Hematopoietic multipotent progenitor cell treated with erythropoietin and hydrocortisone succinate and interleukin-3 and kit ligand, for 15 days (in vitro differentiated cells): ENCODE measurements around the gene RGSL1.

Experiments used
- DNase-seq: peaks from one replicate; pipeline ENCODE4 v3.0.0-alpha.2; 2015; ENCODE audit warnings: low spot score

Gene RGSL1

DNA sequence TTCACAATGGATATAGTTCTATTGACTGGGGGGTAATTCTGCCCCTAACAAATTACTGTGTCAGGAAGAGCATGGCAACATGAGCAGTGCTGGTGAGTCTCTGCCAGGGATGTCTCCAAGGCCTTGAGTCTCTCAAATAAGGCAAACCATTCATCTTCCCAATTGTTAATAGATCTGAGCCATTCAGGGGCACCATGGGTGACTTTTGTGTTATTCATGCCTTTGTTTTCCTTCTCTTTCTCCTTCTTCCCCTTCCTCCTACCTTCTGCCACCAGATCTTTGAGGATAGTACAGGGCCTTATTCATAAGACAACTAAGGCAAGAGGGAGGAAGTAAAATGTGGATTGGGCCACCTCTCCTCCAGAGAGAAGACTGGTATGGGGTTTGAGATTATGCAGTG lies at the start of gene RGSL1:
TSS of gene RGSL1 (plus strand) at position 60 of the 400 bp plus-strand sequence. CDS start at position 80, 20 bp downstream.
- no peak for DNase-seq

- DNase-seq: no peak
These were observed 49.4 kb upstream of the RGSL1 start, which contains the start of gene TEDDM1 for GRCh38 chr1:182400567-182400966. TEDDM1 (minus strand) TSS chr1:182400667; CDS start chr1:182400485, 182 bp downstream.

DNA sequence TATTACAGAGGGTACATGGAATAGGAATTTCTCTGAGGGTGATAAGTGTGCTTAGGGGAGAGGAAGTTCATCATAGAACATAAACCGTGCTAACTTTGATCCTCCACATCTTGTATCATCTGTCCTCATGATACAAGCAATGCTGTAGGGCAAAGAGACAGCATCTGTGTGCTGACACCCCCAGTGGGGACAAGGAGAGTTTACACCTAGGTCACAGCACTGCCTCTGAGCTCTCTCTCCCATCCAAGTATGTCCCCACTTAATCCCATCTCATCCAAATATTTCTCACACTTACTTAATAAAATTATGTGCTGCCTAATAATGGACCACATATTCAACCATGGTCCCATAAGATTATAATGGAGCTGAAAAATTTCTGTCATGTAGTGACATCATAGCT lies 45.2 kb upstream of the RGSL1 start:
- DNase-seq: no peak

- no peak for DNase-seq
These were observed 44.4 kb upstream of the RGSL1 start for GRCh38 chr1:182405578-182405977.

- no peak for DNase-seq
These were observed 43.9 kb upstream of the RGSL1 start for GRCh38 chr1:182406012-182406411.

GRCh38 chr1:182407724-182408123 lies 42.2 kb upstream of the RGSL1 start:
- DNase-seq: no peak

GRCh38 chr1:182408435-182409075 lies 41.4 kb upstream of the RGSL1 start:
- DNase-seq: no peak

GRCh38 chr1:182410138-182410537 lies 39.8 kb upstream of the RGSL1 start:
- DNase-seq: no peak

DNA sequence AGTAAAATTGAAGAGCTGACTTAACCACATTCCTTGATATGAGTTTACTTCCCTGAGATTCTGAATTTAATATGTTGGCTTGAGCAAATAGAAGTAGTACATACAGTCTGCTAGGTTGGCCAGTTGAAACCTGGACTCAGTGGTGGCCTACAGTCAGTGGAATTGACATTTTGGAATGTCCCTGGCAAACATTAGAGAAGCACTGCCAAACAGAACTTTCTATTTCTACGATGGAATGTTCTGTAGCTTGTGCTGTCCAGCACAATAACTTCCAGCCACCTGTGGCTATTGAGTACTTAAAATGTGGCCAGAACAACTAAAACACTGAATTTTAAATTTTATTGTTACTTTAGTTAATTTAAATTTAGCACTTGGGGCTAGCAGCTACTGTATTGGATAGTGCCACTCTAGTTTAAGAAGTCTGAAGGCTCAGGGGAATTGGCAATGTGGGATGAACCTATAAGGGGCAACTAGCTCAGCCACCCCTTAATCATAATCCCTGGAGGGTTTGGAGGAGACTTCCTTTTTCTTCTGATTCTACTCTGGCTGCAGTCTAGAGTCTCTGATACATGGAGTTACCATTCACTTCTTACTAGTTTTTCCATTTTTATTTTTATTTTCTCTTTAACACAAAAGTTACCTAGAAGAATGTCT lies 39.2 kb upstream of the RGSL1 start:
- DNase-seq: no peak

- no peak for DNase-seq
These were observed 36.5 kb upstream of the RGSL1 start for GRCh38 chr1:182413486-182413885.

DNA sequence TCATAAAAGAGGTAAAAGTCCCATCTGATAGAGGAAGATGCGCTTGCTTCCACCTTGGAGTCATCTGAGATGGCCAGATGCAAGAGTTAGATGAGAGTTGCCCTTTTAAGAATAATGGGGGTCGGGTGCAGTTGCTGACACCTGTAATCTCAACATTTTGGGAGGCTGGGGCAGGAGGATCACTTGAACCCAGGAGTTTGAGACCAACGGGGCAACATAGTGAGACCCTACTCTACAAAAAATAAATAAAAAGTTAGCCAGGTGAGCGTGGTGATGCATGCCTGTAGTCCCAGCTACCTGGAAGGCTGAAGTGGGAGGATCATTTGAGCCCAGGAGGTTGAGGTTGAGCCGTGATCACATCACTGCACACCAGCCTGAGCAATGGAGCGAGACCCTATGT lies 36.0 kb upstream of the RGSL1 start:
- DNase-seq: no peak

GRCh38 chr1:182415789-182416188 lies 34.2 kb upstream of the RGSL1 start:
- no peak for DNase-seq

GRCh38 chr1:182426442-182427430 lies 23.2 kb upstream of the RGSL1 start:
- no peak for DNase-seq

GRCh38 chr1:182428043-182428442 lies 21.9 kb upstream of the RGSL1 start:
- DNase-seq: no peak

- DNase-seq: no peak
These were observed 19.5 kb upstream of the RGSL1 start for GRCh38 chr1:182430263-182431068.

DNA sequence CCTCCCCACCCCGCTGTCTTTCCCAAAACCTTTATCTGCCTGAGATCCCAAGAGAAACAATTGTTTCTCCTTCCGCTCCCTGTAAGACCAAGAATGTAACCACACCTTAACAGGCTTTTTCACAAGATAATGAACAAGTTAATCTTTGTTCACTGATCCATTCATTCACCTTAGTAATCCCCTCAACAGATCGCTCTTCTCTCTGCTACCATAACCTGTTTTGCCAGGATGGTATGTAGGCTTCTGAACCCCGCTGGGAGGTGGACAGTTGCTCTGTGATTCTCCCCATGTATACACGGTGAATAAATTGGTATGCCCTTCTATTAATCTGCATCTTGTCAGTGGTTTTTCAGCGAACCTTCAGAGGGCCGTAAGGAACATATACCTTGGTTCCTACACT lies 18.7 kb upstream of the RGSL1 start:
- no peak for DNase-seq

DNA sequence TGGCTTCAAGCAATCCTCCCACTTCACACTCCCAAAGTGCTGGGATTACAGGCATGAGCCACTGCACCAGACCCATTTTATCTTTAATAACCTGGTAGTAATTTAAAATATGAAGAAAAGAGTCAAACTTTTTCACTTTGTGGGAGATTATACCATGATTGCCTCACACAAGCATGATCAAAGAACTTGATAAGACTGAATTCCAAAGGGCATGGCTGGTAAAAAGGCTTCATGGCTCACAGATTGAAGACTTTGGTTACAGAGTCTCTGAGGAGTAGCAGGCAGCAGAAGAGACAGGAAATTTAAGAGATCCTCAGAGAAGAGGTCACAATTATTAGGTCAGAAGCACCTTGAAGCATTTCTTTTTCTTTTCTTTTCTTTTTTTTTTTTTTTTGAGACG lies 16.4 kb upstream of the RGSL1 start:
- no peak for DNase-seq

GRCh38 chr1:182438326-182438725 lies 11.6 kb upstream of the RGSL1 start:
- no peak for DNase-seq

DNA sequence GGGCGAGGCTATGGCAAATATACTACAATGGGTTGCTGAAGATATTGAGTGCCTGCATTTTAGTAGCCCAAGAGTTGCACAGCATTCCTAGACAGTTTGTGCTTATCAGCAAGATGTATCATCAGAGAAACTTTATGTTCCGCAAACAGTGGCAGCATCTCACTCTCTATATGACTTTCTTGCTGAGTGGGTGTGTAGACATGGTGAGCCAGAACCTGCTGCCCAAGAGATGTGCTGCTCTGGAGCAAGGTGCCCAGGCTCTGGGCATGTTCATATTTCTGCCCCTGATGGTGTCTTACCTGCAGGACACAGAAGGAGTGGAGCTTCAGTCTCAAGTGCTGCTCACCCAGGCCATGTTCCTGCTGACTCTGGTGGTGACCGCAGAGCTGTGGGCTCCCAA lies 8.2 kb upstream of the RGSL1 start:
- DNase-seq: no peak

DNA sequence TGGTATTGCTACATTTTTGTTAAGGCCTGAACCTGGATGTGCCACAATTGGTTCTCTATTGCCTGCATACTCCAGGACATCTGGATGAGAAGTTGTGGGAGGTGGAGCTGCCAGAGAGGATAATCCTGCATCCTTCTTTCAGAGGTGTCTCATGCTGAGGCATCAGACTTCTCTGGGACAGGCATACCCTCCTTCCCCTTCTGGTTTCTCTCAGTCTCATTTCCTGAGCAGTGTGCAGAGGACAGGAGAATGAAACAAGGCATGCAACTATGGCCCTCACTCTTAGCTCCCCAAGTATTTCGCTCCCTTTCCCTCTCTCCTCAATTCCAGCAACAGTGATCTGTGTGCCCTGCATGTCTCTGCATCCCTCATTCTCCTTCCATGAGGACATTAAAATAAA lies 7.6 kb upstream of the RGSL1 start:
- no peak for DNase-seq

DNA sequence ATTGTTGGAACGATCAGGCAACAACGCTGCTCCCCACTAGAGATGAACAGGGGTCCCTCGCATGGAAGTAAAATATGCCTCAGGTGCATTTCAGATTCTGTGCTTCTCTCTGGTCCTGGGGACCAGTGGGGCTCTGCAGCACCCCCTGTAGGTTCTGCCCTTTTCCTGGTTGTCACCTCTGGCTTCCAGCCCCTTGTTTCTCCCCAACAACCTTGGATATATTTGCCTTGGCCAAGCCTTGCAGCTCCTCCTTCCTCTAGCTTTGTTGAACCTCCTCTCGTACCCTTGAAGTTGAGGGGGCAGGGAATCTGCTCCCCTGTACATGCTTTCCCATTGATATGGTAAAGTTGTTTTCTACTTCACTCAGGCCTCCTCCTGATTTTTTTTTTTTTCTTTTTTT lies 5.4 kb upstream of the RGSL1 start:
- no peak for DNase-seq
